HG03039 (cell line): ENCODE measurements around the gene GRIK5.

Experiments used
- ATAC-seq: cut with Tn5 transposase; IDR thresholded peaks from one replicate; pipeline ENCODE4 v1.9.1; 2021; ENCODE audit warnings: mild to moderate bottlenecking, moderate library complexity; ENCODE audit not compliant: unreplicated experiment

Gene GRIK5

DNA sequence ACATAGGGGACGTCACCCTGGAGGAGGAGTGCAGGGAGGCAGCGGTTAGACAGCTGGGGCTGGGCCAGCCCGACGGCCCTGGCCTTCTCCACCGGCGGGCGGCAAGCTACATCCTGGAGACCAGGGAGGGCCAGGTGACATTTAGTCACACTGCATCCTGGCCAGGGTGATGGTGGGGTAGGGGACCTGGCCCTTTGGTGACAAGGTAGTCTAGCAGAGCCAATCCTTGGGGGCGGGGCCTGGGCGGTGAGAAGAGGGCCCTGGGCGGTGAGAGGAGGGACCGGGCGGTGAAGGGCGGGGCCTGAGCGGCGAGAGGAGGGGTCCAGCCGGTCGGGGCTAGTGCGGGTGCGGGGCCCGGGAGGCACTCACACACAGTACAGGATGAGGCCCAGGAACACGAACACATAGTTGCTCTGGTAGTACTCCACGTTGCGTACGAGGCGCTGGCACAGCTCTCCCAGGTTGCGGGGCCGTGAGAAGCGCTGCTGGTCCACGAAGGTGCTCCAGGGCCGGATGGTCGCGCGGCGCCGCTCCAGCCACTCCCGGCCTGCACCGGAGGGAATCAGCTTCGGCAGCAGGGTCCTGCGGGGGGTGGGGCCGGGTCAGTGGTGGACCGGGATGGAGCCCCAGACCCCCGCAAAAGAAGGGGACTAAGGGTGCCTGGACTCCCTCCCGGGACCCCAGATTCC lies 111.5 kb downstream of the GRIK5 start:
- peak; percentile 41 for ATAC-seq

DNA sequence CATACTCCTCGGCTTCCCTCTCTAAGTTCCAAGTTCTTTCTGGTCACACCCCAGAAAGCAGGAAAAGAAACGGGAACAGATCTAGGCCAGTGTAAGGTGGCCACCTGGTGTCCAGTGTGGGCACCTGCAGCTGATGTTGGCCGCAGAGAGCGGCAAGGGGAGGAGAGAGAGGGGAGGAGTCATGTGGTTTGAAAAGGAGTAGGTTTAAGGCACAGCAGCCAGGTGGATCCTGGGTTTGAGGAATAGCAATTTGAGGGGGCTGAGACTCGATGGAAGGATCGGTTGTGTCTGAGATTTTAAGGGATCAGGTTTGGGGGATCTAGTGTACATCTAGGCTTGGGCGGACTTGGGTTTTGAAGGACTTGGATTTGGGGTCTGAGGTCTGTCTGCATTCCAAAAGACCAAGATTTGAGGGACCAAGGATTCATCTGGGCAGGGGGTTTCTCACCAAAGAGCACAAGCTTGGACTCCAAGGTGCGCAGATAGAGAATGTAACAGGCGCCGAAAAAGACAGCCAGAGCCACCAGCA lies 112.1 kb downstream of the GRIK5 start:
- ATAC-seq = no peak

DNA sequence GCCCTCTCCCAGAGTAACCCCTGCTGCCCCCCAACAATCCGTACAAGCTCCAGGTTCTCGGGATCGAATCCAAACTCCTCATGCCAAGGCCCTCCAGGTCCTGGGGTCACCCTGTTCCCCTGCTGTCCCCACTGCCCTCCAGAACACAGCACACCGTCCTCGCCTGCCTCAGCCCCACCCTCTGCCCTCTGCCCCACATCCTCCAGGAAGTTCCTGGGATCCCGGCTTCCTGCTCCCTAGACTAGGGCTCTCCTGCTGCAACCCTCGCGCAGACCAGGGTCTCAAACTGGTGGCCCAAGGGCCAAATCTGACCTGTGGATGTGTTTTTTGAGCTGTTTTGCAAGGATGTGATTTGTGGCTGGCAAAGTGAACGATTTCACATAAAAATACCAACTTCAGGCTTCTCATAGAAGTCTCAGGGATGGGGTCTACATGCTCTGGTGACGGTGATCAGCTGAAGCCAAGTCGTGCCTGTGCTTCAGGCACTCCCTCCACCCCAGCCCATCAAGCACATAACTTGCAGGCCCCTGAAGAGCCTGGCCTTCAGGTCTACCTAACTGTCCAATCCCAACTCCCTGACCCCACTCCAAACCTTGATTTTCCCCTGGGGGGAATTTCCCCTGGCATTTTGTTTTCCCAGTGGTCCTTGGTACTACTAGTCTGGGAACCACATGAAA lies 112.7 kb downstream of the GRIK5 start:
- no peak for ATAC-seq

DNA sequence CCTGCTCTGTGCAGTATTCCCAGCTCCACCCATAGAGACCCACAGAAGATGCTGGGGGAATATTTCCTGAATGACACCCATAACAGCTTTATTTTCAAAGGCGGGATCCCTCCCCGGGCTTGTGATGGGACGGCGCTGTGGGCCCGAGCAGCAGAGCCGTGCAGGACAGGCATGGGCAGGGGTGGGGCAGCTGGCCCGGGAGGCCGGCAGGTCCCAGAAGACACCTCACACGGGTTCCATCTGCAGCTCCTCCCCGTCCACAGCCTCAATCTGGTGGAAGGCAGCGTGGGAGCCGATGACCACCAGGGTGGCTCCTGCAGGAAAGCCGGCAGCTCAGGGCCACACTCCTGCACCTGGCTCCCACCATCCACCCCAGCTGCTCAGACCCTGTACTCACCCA lies 113.4 kb downstream of the GRIK5 start:
- ATAC-seq = no peak

DNA sequence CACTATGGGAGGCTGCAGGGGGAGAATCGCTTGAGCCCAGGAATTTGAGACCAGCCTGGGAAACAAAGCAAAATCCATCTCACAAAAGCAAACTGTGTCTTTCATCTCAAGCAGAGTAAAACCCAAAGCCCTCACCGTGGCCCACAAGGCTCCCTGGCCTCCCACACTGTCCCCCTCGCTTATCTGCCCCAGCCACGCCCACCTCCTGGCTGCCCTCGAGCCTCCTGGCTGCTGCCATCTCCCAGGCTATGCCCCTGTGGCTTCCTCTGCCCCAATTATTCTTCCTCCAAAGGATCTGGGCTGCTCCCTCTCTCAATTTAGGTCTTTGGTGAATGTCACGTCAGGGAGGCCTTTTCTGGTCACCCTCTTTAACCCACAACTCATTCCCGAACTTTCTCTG lies 114.5 kb downstream of the GRIK5 start:
- ATAC-seq = no peak

DNA sequence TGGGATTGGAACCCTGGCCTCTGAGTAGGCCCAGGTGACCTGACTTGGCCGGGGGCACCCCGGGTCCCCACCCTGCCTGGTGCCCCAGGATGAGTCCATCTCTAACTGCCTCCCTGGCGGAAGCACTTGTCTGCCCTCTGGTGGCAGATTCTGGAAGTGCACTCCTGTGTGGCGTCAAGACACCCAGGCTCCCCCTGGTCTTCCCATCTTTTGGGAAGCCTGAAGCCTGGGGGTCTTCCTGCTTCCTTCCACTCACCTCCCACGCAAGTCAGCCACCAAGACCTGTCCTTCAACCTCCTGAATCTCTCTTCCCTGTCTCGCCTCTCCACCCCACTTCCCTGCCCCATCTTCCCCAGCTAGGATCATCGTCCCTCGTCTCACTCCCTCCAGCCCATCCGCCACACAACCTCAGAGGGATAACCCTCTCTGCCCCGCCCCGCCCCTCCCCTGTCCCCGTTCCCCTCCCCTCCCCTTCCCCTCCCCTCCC lies 118.3 kb downstream of the GRIK5 start:
- ATAC-seq = no peak
